Measurements from ENCODE around the gene SMPD3. TPM values are rescaled to one million over a fixed set of nuclear protein-coding genes. Genes with fewer than 3 reads are reported as not detected.

The SMPD3 gene
- total and polyA plus RNA-seq, 2 donors = 0.18 to 2.0 TPM

DNA sequence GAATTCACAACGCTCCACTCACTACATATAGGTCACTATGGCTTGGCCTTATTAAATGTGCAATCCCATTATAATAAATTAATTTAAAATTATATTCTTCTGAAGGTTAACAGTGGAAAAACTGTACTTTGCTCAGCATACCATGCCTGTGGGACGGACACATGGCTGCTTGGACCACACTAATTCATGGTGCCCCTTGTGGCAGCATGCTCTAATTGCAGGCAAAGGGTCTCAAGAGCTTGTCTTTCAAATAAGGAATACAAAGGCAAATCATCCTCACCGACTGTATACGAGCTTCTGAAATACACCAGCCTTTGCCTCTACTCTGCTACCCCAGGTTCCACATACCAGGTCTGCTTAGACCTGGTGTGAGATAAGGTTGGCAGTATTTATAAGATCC, 11.7 kb downstream of the SMPD3 start:
- Histone ChIP-seq H3K36me3 (ENCODE audit: insufficient read depth) (no peaks in the 10 kb centered on the region), H3K27ac (ENCODE audit: low read depth) (no peak overlapping the region), H3K4me3 (ENCODE audit: low read depth, low read length) (no peak overlapping the region), H3K4me1 (ENCODE audit: insufficient read depth) (no peaks in the 10 kb centered on the region)
- no peak for DNase-seq (ENCODE audit: extremely low spot score)
- 83% methylated on average over 4 of the region's 4 CpGs for WGBS

DNA sequence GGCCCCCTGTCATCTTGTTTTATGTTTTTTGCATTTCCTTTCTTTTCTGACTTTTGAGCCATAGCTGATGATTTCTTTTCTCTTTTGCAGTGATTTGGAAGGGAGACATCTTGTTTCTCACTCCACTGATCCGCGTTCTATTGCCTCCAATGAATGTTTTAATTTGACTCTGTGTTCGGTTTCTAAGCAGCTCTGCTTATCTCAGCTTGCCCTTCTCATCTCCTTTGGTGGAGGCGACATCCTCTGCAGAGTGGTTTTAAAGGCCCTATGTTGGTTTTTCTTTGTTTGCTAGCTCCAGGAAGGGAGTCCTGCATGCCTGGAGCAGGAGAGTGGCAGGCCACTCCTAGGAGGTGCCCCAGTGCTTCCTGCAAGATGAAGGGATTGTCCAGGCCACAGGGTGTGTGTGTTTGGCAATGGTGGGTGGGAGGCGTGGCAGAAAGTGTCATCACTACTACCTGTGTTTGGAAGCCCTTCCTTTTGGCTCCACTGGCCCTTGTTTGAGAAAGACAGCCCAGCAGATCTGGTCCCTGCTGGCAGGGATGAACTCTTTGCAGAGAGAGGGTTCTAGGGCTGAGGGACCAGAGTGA, 13.6 kb downstream of the SMPD3 start:
- Histone ChIP-seq H3K36me3 (ENCODE audit: insufficient read depth) (no peaks in the 10 kb centered on the region), H3K27ac (ENCODE audit: low read depth) (no peak overlapping the region), H3K4me3 (ENCODE audit: low read depth, low read length) (no peak overlapping the region), H3K4me1 (ENCODE audit: insufficient read depth) (no peaks in the 10 kb centered on the region)
- WGBS = 45% methylated on average over 5 of the region's 5 CpGs
- DNase-seq (ENCODE audit: extremely low spot score) = no peak

DNA sequence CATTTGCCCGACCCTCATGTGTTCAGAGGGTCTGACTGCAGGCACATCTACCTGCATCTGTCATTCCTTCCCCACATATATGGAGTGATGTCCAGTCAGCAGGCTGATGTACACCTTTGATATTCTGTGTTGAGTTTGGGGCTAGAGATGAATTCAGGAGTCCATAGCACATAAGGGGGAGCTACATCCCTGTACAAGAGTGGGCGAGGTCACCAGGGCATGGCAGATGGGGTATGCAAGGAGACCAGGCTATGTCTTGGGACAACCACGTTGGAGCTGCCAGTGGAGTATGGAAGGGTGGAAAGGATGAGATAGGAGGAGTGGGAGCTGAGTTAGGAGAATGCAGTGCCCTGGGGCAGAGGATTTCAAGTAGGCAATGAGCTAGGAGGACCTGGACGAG, 15.0 kb downstream of the SMPD3 start:
- DNase-seq (ENCODE audit: extremely low spot score) = no peak
- Histone ChIP-seq H3K27ac (ENCODE audit: low read depth) (no peak overlapping the region), H3K4me3 (ENCODE audit: low read depth, low read length) (no peak overlapping the region), H3K36me3 (ENCODE audit: insufficient read depth) (no peaks in the 10 kb centered on the region), H3K4me1 (ENCODE audit: insufficient read depth) (no peaks in the 10 kb centered on the region)
- 74% methylated on average over 4 of the region's 4 CpGs for WGBS

DNA sequence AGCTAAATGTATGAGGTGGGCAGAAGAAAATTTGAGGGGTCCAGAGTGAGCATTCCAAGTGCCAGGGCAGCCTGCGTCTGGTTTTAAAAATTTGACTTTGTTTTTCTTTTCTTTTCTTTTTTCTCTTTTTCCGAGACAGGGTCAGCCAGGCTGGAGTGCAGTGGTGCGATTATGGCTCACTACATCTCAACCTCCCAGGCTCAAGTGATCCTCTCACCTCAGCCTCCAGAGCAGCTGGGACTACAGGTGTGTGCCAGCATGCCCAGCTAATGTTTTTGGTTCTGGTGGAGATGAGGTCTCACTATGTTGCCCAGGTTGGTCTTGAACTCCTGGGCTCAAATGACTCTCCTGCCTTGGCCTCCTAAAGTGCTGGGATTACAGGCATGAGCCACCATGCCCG, 15.6 kb downstream of the SMPD3 start:
- Histone ChIP-seq H3K4me1 (ENCODE audit: insufficient read depth) (no peaks in the 10 kb centered on the region), H3K27ac (ENCODE audit: low read depth) (no peak overlapping the region), H3K36me3 (ENCODE audit: insufficient read depth) (no peaks in the 10 kb centered on the region), H3K4me3 (ENCODE audit: low read depth, low read length) (no peak overlapping the region)
- DNase-seq (ENCODE audit: extremely low spot score) = no peak
- WGBS = 81% methylated on average over 4 of the region's 4 CpGs

DNA sequence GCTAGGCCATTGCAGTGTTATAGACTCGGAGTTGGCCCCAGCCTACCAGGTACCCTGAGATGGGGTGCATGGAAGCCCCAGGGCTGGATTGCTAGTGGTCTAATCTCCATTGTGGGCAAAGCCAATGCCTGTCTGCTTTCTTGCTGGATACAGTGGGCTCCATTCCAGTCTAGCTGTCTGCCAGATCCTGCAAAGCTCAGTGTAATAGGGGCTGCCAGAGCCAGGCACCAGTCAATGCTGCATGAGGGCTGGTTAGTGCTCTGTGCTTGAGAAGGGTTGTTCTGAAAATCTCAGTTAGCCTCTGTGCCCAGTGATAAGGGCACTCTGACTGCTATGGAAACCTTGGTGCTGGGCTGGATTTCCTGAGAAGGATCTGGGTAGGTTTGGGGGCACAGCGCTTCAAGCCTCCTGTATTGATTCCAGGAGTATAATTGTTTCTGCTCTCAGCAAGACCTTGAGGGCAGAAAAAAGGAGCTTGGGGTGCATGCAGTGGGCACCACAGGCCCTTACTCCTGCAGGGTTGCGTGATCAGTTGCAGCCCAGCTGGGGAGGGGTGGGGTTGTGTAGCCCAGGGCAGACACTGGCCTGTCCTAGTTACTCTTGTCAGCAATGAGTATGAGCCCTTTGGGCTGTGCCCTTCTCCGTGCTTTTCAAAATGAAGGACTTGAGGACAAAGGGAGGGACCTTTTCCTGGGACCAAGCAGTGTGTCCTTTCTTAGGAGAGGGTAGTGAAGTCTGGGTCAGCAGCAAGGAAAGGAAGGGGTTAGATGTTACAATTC, 19.0 kb downstream of the SMPD3 start:
- no peak overlapping the region for H3K4me3 ChIP-seq (ENCODE audit: low read depth, low read length)
- no peaks in the 10 kb centered on the region for H3K36me3 ChIP-seq (ENCODE audit: insufficient read depth)
- DNase-seq (ENCODE audit: extremely low spot score) = no peak
- no peak overlapping the region for H3K27ac ChIP-seq (ENCODE audit: low read depth)
- WGBS = 66% methylated on average over 4 of the region's 4 CpGs
- H3K4me1 ChIP-seq (ENCODE audit: insufficient read depth) = no peaks in the 10 kb centered on the region

DNA sequence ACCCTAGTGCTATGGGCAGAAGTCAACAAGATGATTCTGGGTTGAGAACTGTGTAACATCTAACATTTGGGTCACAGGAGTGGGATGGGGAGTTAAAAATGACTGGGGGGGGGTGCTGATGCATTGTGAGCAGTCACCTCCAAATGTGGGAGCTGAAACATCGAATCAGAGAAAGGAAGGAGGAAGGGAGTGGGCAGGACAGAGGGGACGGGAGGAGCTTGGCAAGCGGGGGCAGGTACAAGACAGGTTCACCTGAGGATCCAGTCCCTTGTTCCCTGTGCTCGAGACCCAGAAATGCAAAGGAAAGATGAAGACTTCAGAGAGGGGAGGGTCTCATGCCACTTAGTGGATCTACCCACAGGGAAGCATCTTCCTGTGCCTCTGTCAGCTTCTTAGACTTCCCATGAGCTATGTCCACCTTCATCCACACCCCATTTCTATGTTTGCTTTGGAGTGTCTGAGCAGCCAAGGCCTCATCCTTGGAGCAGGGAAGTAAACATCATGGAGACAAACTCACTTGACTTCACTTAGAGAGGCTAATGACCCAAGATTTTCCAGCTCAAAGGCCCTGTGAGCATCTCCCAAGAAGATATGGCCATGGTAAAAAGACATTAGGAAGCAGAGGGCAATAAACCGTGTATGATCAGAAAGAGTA, 20.5 kb downstream of the SMPD3 start:
- Histone ChIP-seq H3K27ac (ENCODE audit: low read depth) (no peak overlapping the region), H3K36me3 (ENCODE audit: insufficient read depth) (no peaks in the 10 kb centered on the region), H3K4me3 (ENCODE audit: low read depth, low read length) (no peak overlapping the region), H3K4me1 (ENCODE audit: insufficient read depth) (no peaks in the 10 kb centered on the region)
- no peak for DNase-seq (ENCODE audit: extremely low spot score)
- WGBS = 84% methylated on average over 5 of the region's 5 CpGs

DNA sequence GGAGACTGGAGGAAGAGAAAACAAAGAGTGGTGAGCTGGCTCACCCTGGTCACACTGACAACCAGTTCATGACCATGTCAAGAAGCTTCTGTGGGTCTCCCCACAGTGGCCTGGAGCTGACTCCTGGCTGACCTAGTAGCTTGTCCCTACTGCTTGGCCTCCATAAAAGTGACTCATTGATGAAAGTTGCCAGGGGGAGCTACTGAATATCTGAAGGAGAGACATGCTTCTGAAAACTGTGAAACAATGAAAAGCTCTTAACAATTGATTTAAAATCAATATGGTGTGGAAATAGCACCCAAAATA, 22.0 kb downstream of the SMPD3 start:
- no peaks in the 10 kb centered on the region for H3K4me1 ChIP-seq (ENCODE audit: insufficient read depth)

DNA sequence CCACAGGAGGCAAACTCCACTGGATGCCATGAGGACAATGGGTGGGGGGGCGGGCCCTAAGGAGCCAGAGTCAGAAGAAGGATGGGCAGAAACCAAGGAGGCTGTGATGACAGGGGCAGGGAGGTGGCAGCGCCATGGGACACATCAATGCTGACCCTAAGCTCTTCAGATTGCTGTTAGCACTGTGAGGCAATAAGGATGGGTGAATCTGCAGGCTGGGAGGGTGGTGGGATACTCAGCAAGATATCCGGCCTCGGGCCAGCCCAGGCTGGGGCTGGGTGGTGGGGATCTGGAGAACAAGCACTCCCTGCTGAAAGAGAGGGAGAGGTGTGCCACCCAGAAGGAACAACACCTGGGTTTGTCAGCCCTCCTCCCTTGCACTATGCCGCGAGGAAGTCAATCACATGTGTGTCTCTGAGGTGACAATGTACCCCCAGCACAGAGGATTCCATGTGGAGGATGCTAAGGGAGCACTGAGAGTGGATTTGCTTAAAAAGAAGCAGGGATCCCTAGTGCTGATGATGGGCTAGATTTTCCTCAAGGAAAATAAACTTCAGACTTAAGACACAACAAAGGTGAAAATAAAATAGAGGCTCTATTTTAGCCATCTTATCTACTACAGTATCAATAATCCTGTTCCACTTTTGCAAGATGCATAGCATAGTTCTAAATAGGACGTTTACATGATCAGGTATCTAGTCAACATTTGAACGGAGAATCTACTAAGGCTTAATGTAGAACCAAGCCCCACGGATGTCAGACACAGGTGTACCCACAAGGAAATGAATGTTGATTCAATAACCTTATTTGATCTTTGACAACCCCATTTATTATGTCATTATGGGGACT, 22.6 kb downstream of the SMPD3 start:
- Histone ChIP-seq H3K27ac (ENCODE audit: low read depth) (no peak overlapping the region), H3K4me3 (ENCODE audit: low read depth, low read length) (no peak overlapping the region), H3K4me1 (ENCODE audit: insufficient read depth) (no peaks in the 10 kb centered on the region), H3K36me3 (ENCODE audit: insufficient read depth) (no peaks in the 10 kb centered on the region)
- WGBS = 59% methylated on average over 9 of the region's 9 CpGs
- DNase-seq (ENCODE audit: extremely low spot score) = no peak

More for the DNA sequence above, 22.0 kb downstream of the SMPD3 start:
- DNase-seq (ENCODE audit: extremely low spot score) = no peak
- no peak overlapping the region for H3K27ac ChIP-seq (ENCODE audit: low read depth)
- no peaks in the 10 kb centered on the region for H3K36me3 ChIP-seq (ENCODE audit: insufficient read depth)
- no peak overlapping the region for H3K4me3 ChIP-seq (ENCODE audit: low read depth, low read length)

DNA sequence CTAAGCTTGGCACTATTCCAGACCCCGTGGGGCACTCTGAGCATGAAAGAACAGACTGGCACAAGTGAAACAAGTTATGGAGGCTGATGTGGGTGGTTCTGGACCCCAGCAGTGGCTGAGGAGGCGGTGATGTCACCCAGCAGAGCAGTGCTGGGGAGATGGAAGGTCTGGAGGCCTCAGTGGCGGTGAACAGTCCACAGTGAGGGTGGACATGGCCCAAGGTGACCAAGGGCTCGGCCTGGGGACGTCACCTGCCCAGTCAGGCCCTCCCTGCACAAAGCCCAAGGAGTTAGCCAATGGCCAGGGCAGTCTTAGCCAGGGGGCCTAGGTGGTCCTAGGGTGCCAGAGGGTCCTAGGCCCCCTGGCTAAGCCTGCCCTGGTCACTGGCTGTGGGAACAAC, 24.5 kb downstream of the SMPD3 start:
- Histone ChIP-seq H3K36me3 (ENCODE audit: insufficient read depth) (no peaks in the 10 kb centered on the region), H3K4me1 (ENCODE audit: insufficient read depth) (no peaks in the 10 kb centered on the region), H3K4me3 (ENCODE audit: low read depth, low read length) (no peak overlapping the region), H3K27ac (ENCODE audit: low read depth) (no peak overlapping the region)
- WGBS = 80% methylated on average over 5 of the region's 5 CpGs
- no peak for DNase-seq (ENCODE audit: extremely low spot score)

DNA sequence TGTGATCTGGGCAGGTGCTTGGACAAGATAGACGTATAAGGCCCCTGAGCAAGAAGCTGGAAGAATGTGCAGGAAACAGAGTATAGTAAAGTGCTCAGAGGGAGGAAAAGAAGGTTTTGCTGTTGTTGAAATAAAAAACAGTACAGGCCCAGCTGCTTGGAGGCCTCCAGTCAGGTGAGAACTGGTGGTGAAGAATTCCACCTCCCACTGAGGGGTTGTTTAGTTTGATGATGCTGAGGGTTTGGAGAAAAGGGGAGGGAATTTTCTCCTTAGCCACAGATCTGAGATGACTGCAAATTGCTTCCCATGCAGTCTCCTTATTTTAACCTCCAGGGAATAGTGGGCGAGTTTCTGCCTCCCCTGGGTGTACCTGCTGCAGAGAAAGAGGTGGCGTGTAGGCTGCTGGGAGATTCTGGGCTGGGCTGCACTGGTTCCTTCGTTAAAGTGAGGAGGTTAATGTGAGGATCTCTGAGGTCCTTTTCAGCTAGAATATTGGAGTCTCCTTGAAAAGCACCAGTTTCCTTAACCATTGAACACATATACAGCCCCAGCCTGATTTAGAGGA, 25.8 kb downstream of the SMPD3 start:
- Histone ChIP-seq H3K36me3 (ENCODE audit: insufficient read depth) (no peaks in the 10 kb centered on the region), H3K4me1 (ENCODE audit: insufficient read depth) (no peaks in the 10 kb centered on the region), H3K27ac (ENCODE audit: low read depth) (no peak overlapping the region), H3K4me3 (ENCODE audit: low read depth, low read length) (no peak overlapping the region)
- no peak for DNase-seq (ENCODE audit: extremely low spot score)
- WGBS = 76% methylated on average over 4 of the region's 4 CpGs

DNA sequence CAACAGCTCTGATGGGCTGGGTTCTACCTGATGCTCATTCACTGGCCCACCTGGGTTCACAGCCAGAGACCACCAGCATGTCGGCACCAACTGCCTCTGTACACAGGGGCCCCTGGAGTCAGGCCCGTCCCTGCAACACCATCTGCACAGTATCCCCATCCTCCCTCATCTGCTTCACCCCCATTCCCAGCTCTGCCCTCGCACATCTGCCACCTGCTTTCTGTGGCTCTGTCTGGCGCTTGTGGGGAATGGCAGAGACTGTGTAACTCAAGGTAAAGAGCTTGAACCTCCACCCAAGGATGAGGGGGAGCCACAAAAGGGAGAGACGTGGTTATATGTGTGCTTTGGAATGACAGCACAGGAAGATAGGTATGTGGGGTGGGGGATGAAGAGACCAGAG, 27.2 kb downstream of the SMPD3 start:
- no peak for DNase-seq (ENCODE audit: extremely low spot score)
- no peaks in the 10 kb centered on the region for H3K4me1 ChIP-seq (ENCODE audit: insufficient read depth)
- 87% methylated on average over 5 of the region's 5 CpGs for WGBS

DNA sequence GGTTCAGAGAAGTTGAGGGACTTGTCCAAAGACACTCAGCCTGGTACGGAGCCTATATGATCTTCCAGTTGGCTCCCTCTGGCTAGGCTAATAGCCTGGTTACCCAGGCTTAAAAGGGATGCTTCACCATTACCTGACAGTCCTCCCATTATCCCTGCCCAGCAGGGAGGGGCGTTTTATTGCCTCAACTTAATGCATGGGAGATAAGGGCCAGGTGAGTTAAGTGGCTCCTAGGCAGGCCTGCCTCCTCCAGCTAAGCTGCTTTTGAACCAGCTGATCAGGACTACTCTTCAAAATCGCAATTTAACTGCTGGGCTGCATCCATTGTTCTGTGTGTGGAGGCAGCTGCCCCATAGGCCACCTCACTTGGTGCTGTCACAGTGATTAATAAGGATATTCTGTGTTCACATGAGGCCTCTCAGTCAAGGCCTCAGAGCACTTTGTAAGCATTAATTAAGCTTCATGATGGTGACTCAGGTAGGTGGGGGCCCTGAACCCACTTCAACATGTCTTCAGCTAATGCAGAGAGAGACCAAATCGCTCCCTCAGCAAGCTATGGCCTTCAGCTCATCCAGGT, 27.9 kb downstream of the SMPD3 start:
- no peak overlapping the region for H3K4me3 ChIP-seq (ENCODE audit: low read depth, low read length)
- DNase-seq (ENCODE audit: extremely low spot score) = no peak
- no peak overlapping the region for H3K27ac ChIP-seq (ENCODE audit: low read depth)
- H3K4me1 ChIP-seq (ENCODE audit: insufficient read depth) = no peaks in the 10 kb centered on the region
- no peaks in the 10 kb centered on the region for H3K36me3 ChIP-seq (ENCODE audit: insufficient read depth)
- 81% methylated on average over 4 of the region's 4 CpGs for WGBS

More for the DNA sequence above, 27.2 kb downstream of the SMPD3 start:
- H3K27ac ChIP-seq (ENCODE audit: low read depth) = no peak overlapping the region
- H3K36me3 ChIP-seq (ENCODE audit: insufficient read depth) = no peaks in the 10 kb centered on the region
- no peak overlapping the region for H3K4me3 ChIP-seq (ENCODE audit: low read depth, low read length)

DNA sequence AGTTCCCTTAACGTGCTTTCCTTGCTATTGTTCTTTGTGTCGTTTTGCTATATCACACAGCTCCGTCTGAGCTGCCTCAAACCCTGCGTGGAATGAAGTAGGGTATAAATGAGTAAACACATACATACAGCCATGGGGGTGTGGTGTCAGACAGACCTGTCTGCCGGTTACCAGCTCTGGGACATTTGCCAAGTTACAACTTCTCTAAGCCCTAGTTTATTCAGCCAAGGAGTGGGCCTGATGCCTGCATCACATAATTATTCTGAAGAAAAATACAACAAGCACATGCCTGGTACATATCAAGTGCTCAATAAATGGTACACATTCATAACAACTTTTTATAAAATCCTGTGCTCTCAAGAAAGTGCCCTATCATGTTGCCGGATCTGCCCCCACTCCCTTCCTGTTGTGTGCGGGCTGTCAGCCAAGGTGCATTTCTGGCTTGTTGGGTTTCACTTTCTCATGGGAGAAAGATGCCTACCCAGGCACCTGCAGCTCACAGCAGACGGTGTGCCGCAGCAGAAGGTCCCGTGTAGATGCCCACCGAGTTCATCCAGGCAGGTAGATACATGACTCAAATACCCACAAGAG, 30.5 kb downstream of the SMPD3 start:
- DNase-seq (ENCODE audit: extremely low spot score) = peak; percentile 40
- WGBS = 46% methylated on average over 11 of the region's 11 CpGs

More for the DNA sequence above, 30.5 kb downstream of the SMPD3 start:
- Histone ChIP-seq H3K4me3 (ENCODE audit: low read depth, low read length) (no peak overlapping the region), H3K4me1 (ENCODE audit: insufficient read depth) (no peaks in the 10 kb centered on the region), H3K27ac (ENCODE audit: low read depth) (peak overlapping the region; percentile 14), H3K36me3 (ENCODE audit: insufficient read depth) (no peaks in the 10 kb centered on the region)
